Middle frontal gyrus (tissue), 1 donor: ENCODE data around the gene CTIF.
A peak's percentile ranks its signal among the peaks of the same experiment; 100 is the strongest.

ENCODE experiments used
- DNase-seq: peaks from one replicate; pipeline ENCODE4 v3.0.0-alpha.2; 2015; ENCODE audit warnings: low spot score; ENCODE audit errors: extremely low spot score

Gene CTIF

DNA sequence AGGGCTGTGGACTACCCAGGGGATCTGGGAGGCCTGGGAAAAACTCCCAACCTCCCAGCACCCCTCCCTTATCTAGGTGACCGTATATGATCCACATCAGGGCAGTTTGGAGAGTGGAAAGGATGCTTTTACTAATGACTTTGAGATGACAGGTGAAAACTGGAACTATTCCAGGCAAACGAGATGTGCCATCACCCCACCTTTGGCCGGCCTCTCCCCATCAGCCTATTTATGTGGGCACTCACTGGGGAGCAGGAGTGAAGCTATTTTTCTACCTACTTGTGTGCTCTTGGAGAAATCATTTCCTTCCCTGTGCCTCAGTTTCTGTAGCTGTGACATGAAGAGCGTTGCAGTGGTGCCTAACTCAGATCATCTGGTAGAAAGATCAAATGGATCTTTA, 304.8 kb downstream of the CTIF start:
- DNase-seq: no peak

DNA sequence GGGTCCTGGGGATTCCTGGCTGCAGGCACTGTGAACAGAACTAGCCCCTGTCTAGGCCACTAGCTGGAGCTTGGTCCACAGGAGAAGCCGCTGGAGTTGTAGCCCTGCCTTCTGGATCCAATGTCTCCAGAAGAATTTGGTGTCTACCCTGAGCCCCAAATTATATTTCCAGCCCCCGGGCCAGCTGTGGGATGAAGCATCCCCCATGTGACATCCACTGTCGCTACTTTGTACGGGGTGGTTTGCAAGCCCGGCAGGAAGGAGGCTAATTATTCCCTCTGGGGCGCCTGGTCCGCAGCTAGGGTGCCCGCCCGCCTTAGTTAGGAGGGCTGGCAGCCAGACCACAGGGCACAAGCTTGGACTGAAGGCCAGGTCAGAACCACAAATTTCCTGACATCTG, 305.4 kb downstream of the CTIF start:
- DNase-seq: no peak

GRCh38 chr18:48845174-48845573, 306.3 kb downstream of the CTIF start:
- no peak for DNase-seq

GRCh38 chr18:48846423-48846932, 307.6 kb downstream of the CTIF start:
- no peak for DNase-seq

DNA sequence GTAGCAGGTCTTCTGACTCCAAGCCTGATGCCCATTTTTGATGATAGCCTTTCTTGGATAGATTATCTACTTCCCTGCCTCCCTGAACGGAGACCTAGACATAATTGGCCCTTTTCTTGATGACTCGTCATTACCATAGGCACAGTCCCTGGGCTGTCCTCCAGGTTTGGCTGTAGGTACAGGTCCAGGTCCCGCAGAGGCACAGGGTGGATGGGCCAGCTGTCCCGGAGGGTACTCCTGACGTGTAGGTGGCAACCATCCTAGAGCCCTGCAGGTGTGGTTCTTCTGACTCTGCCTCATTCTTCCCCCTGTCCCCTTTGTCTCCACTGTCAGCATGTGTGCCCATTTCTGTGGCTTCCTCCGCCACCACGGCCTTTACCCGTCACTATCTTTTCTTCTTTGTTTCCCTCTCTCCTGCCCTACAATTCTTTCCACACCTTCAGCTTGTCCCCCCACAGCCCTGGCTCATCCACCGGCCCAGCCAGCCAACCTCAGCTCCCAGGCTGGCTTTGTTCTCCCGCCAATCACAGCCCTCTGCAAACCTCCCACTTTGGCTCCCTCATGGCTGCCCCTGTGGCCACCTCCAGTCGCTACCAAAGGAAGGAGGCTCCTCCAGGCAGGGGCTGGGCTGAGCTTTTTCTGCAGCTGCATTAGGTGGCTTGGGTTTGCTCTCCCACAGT, 309.1 kb downstream of the CTIF start:
- no peak for DNase-seq

DNA sequence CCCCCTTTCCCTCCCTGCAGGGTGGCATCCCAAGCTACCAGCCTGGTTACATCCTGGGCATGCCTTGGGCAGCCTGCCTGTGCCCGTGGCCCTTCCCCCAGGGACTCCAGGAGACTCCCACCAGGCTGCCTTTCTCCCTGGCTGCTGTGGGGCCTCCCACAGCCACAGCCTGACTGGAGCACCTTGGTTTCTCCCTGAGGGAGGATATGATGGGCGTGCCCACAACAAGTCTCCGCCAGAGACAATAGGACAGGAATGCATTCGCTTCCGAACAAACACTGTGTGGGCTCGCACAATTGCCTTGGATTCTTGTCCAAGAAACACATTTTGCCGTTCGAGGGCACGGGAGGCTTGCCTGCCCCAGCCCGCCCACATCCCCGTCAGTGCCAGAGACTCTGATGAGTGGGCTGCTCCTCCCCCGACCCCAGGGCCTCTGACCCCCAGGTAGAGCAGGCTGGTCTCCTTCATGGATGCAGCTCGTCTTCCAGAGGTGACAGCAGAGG, 309.9 kb downstream of the CTIF start:
- DNase-seq: no peak

GRCh38 chr18:48850822-48851598, 312.2 kb downstream of the CTIF start:
- no peak for DNase-seq

DNA sequence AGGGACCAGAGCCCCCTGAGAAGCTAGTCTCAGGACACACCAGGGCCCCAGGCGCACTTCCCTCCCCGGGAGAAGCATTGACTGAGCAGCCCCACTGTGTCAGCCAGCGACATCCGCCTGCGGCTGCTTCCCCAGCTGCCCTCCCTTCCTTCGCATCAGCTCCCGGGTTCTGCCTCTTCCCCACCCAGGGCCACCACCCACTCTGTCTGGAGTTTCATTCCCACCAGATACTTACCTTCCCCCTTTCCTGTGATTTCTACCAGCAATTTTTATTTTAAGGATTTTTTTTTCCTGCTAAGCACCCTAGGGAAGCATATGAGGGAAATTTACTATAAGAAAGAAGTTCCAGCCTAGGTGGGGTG, 312.7 kb downstream of the CTIF start:
- no peak for DNase-seq

DNA sequence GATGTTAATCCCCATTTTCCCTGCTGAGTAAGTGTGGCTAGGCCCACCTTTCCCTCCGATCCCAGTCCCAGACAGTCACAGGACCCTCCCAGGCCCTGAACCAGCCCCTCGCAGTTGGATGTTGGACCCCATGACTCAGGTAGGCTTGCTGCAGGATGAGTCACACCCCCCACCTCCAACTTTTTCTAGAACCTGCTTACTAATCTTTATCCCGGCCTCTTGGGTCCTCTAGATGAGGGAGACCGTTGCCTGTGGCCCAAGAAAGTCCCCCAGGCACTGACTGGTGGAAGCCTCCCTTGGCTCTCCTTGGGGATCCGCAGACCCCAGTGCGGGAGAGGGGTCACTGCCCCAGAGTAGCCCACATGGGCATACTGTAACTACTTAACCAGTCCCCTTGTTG, 313.5 kb downstream of the CTIF start:
- DNase-seq: no peak

GRCh38 chr18:48852794-48853193, 314.0 kb downstream of the CTIF start:
- DNase-seq: no peak

GRCh38 chr18:48853588-48853987, 314.8 kb downstream of the CTIF start:
- DNase-seq: no peak

DNA sequence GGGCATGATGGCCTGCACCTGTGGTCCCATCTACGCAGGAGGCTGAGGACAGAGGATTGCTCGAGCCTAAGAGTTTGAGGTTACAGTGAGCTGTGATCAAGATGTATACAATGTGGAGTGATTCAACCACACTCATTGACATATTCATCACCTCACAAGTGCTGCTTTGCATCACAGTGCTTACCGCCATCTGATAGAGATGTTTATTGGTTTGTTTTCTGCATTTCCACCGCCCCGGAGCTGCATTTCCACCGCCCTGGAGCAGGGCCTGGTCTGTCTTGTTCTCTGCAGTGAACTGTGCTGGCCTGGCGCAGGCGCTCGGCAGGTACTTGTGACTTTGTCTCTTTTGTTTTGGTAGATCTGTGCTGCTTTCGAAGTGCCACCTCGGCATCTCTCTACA, 315.9 kb downstream of the CTIF start:
- no peak for DNase-seq

- no peak for DNase-seq
These were observed 316.9 kb downstream of the CTIF start for GRCh38 chr18:48855422-48856377.

GRCh38 chr18:48857023-48857694, 318.3 kb downstream of the CTIF start:
- no peak for DNase-seq

GRCh38 chr18:48858676-48859075, 319.8 kb downstream of the CTIF start:
- DNase-seq: no peak

DNA sequence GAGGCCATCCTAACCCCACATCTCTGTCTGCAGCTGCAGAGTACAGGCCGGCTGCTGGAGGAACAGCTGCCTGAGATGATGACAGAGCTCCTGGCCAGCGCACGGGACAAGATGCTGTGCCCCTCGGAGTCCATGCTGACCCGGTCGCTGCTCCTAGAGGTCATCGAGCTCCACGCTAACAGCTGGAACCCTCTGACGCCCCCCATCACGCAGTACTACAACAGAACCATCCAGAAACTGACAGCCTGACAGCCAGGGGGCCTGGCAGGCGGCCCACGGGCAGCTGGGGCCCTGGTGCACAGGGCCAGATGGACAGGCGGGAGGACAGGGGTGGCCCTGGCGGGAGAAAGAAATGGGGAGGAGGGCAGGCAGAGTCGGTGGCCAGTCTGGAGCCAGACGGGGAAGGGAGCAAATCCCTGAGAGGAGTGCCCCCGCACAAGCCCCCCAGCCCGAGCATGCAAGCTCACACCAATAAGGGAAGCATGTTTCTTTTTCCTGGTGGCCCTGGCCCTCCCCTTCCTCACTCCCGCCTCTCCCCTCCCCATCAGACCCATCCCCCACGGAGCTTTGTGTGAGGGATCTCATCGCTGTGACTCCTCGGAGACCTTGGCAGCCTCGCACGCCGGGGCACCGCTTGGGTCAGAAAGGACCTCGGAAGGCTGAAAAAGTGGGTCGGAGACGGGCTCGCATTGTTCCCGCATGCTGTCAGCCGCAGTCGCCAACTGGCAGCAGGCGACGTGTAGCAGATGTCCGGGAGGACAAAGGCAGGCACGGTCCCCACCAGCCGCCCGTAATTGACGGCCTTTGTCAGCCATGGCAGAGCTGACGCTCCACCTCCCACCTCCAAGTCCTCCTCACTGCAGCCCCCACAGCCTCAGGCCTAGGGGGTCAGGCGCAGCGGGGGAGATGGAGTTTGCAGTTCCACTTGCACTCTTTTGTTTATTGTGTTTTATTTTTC, 320.8 kb downstream of the CTIF start:
- peak; percentile 70 for DNase-seq

- DNase-seq: no peak
These were observed 321.7 kb downstream of the CTIF start for GRCh38 chr18:48860269-48861180.

- no peak for DNase-seq
These were observed 322.4 kb downstream of the CTIF start for GRCh38 chr18:48861181-48861708.
